Measurements from ENCODE around the gene CARS1. TPM values are rescaled to one million over a fixed set of nuclear protein-coding genes. Genes with fewer than 3 reads are reported as not detected.

Gene CARS1
- total and polyA plus RNA-seq, 2 donors (not counting 1 experiment from before 2014, with no cell fraction given): 31.3 to 49.5 TPM

DNA sequence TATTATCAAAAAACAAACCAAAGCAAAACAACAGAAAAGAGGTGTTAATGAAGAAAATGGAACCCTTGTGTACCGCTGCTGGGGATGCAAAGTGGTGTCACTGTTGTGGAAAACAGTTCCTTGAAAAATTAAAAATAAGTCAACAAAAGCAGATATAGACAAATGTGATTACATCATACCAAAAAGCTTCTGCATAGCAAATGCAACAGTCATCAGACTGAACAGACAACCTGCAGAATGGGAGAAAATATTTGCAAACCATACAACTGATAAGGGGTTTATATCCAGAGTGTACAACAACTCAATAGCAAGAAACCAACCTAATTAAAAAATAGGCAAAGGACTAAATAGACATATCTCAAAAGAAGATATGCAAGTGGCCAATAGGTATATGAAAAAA, 22.9 kb upstream of the CARS1 start:
- H3K27ac ChIP-seq (ENCODE audit: low read length in 2 of 2): no peak overlapping the region
- DNase-seq (no peak), ATAC-seq (ENCODE audit: low read depth) (no peak)
- H4K20me1 ChIP-seq (ENCODE audit: control insufficient read depth, insufficient read depth, low read length, poor library complexity, severe bottlenecking): no peaks in the 10 kb centered on the region
- ChIA-PET CTCF (no interaction called here), POLR2A (no interaction called here)
- no peak overlapping the region for H3K4me3 ChIP-seq (ENCODE audit: control extremely low read depth in 1 of 5, extremely low read depth in 1 of 5, insufficient read depth in 1 of 5, low read depth in 2 of 5, low read length in 4 of 5)
- no peaks in the 10 kb centered on the region for H3K79me2 ChIP-seq (ENCODE audit: control insufficient read depth, insufficient read depth, low read length)
- H3K27ac Mint-ChIP-seq: no peak overlapping the region
- TF ChIP-seq CTCF (IDR thresholded peaks at IDR 0.05) (no peak), EZH2 (IDR thresholded peaks at IDR 0.05; ENCODE audit: borderline replicate concordance, insufficient read depth, low read depth, low read length, poor library complexity, severe bottlenecking) (no peak)
- H3K9ac ChIP-seq (ENCODE audit: low read length): no peak overlapping the region
- H3K4me1 Mint-ChIP-seq: no peaks in the 10 kb centered on the region
- WGBS (ENCODE audit: insufficient coverage): no CpG with 5 or more reads among the region's 1 CpG
- H3K4me3 Mint-ChIP-seq: no peak overlapping the region
- H3K27me3 ChIP-seq (replicated peaks in 1 of 4; ENCODE audit: control extremely low read depth in 1 of 4, control insufficient read depth in 3 of 4, insufficient read depth in 4 of 4, low read length in 3 of 4): no peaks in the 10 kb centered on the region
- H3K27me3 Mint-ChIP-seq: peaks cover 3% of the 10 kb centered on the region
- intact Hi-C loops (cut with micrococcal nuclease): no loop called here
- H2AFZ ChIP-seq (ENCODE audit: insufficient read depth, low read depth, low read length, poor library complexity, severe bottlenecking): no peak overlapping the region
- H3K4me2 ChIP-seq (replicated peaks; ENCODE audit: low read depth, low read length, poor library complexity, severe bottlenecking): no peak overlapping the region
- H3K4me1 ChIP-seq (ENCODE audit: control insufficient read depth in 2 of 2, insufficient read depth in 2 of 2, low read length in 2 of 2): no peaks in the 10 kb centered on the region
- H3K9me3 Mint-ChIP-seq (ENCODE audit: insufficient read depth): no peaks in the 10 kb centered on the region
- no peaks in the 10 kb centered on the region for H3K36me3 ChIP-seq (replicated peaks in 1 of 2; ENCODE audit: control extremely low read depth in 1 of 2, control insufficient read depth in 1 of 2, extremely low read depth in 1 of 2, insufficient read depth in 2 of 2, low read length in 1 of 2)
- no peaks in the 10 kb centered on the region for H3K9me3 ChIP-seq (ENCODE audit: control extremely low read depth in 1 of 3, control insufficient read depth in 2 of 3, insufficient read depth in 1 of 3, low read length in 2 of 3)

GRCh38 chr11:3077846-3078440, 20.7 kb upstream of the CARS1 start:
- POLR2A ChIA-PET: no interaction called here
- intact Hi-C loops (cut with micrococcal nuclease): no loop called here

More at GRCh38 chr11:3077846-3078440, 20.7 kb upstream of the CARS1 start:
- Histone ChIP-seq H3K4me2 (replicated peaks; ENCODE audit: low read depth, low read length, poor library complexity, severe bottlenecking) (no peak overlapping the region), H3K4me1 (ENCODE audit: control insufficient read depth in 2 of 2, insufficient read depth in 2 of 2, low read length in 2 of 2) (no peaks in the 10 kb centered on the region), H2AFZ (ENCODE audit: insufficient read depth, low read depth, low read length, poor library complexity, severe bottlenecking) (no peak overlapping the region), H3K4me3 (ENCODE audit: control extremely low read depth in 1 of 5, extremely low read depth in 1 of 5, insufficient read depth in 1 of 5, low read depth in 2 of 5, low read length in 4 of 5) (no peak overlapping the region), H3K36me3 (replicated peaks in 1 of 2; ENCODE audit: control extremely low read depth in 1 of 2, control insufficient read depth in 1 of 2, extremely low read depth in 1 of 2, insufficient read depth in 2 of 2, low read length in 1 of 2) (no peaks in the 10 kb centered on the region), H3K9ac (ENCODE audit: low read length) (no peak overlapping the region), H3K27me3 (replicated peaks in 1 of 4; ENCODE audit: control extremely low read depth in 1 of 4, control insufficient read depth in 3 of 4, insufficient read depth in 4 of 4, low read length in 3 of 4) (no peaks in the 10 kb centered on the region), H3K79me2 (ENCODE audit: control insufficient read depth, insufficient read depth, low read length) (no peaks in the 10 kb centered on the region), H3K27ac (ENCODE audit: low read length in 2 of 2) (no peak overlapping the region), H3K9me3 (ENCODE audit: control extremely low read depth in 1 of 3, control insufficient read depth in 2 of 3, insufficient read depth in 1 of 3, low read length in 2 of 3) (no peaks in the 10 kb centered on the region), H4K20me1 (ENCODE audit: control insufficient read depth, insufficient read depth, low read length, poor library complexity, severe bottlenecking) (no peaks in the 10 kb centered on the region)
- TF ChIP-seq CTCF (IDR thresholded peaks at IDR 0.05): no peak
- no peak for TF ChIP-seq EZH2 (IDR thresholded peaks at IDR 0.05; ENCODE audit: borderline replicate concordance, insufficient read depth, low read depth, low read length, poor library complexity, severe bottlenecking)
- Mint-ChIP-seq H3K4me3 (no peak overlapping the region), H3K9me3 (ENCODE audit: insufficient read depth) (no peaks in the 10 kb centered on the region), H3K4me1 (no peaks in the 10 kb centered on the region), H3K27ac (no peak overlapping the region), H3K27me3 (peaks cover 5% of the 10 kb centered on the region)
- DNase-seq (no peak), ATAC-seq (ENCODE audit: low read depth) (no peak)
- CTCF ChIA-PET: interaction anchor here (2.7 kb wide), 1 partner anchor 14 kb away, joined by 7 read pairs; no protein-coding TSS in a partner anchor
- whole genome bisulfite sequencing (ENCODE audit: insufficient coverage): 87% methylated on average over 10 of the region's 16 CpGs

All from B cell (primary cell).